HG03095 (cell line): Measurements from ENCODE around the gene SUPT5H.
A peak's percentile ranks its signal among the peaks of the same experiment; 100 is the strongest.
"Not testable (repeated sequence)": the region's sequence is repeated elsewhere in the genome, so short reads cannot be mapped to it uniquely, and the experiment has no call there.

Experiments
- ATAC-seq: cut with Tn5 transposase; IDR thresholded peaks from one replicate; pipeline ENCODE4 v1.9.1; 2021; ENCODE audit warnings: moderate library complexity; ENCODE audit not compliant: unreplicated experiment

Gene SUPT5H

DNA sequence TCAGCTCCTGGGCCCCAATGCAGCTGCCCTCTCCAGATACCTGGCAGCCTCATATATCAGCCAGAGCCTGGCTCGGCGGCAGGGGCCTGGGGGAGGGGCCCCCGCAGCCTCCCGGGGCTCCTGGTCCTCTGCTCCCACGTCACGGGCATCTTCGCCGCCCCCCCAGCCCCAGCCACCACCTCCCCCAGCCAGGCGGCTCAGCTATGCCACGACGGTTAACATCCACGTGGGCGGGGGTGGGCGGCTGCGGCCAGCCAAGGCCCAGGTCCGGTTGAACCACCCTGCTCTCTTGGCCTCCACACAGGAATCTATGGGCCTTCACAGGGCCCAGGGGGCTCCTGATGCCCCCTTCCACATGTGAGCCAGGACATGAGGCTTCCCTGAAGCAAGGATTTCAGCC, 20.4 kb upstream of the SUPT5H start:
- no peak for ATAC-seq

DNA sequence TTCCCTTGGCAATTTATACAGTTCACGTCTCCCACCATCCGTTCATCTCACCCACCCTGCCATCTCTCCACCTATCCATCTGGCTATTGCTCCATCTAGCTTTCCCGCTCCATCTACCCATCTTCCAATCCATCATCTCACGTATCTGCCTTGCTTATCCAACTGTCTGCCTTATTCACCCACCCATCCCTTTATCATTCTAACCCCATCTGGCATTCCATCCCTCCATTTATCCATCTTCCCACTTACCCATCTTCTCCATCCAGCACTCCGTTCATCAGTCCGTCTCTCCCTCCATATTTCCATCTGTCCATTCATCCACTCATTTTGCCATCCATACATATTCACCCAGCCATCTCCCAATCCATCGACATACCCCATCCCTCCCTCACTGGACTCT, 19.6 kb upstream of the SUPT5H start:
- no peak for ATAC-seq

DNA sequence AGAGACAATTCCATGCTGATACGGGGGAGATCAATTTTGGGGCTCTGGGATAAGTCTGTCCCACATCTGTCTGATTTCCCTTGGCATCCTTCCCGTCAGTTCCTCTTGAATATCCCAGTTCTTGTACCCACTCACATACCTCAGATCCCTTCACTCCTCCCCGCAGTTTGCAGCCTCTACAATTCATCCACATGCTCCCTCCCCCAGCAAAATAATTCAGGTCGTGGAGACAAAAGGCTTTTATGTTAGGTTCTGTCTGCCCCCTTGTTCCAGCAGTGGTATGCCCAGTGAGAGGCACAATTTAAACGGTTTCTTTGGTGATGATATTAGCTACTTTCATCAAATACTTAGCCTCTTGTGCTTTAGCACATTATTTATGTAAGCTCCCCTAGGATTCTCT, 19.2 kb upstream of the SUPT5H start:
- no peak for ATAC-seq

DNA sequence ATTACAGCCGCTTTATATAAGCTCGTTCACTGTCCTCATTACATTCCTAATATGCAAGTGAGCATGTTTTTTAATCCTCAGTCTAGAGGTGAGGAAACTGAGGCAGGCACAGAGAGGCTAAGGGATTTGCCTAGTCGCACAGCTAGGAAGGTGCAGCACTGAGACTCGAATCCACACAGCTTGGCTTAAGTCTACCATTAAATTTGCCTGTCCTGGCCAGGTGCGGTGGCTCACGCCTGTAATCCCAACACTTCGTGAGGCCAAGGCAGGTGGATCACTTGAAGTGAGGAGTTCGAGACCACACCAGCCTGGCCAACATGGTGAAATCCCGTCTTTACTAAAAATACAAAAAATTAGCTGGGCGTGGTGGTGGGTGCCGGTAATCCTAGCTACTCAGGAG, 17.7 kb upstream of the SUPT5H start:
- no peak for ATAC-seq

DNA sequence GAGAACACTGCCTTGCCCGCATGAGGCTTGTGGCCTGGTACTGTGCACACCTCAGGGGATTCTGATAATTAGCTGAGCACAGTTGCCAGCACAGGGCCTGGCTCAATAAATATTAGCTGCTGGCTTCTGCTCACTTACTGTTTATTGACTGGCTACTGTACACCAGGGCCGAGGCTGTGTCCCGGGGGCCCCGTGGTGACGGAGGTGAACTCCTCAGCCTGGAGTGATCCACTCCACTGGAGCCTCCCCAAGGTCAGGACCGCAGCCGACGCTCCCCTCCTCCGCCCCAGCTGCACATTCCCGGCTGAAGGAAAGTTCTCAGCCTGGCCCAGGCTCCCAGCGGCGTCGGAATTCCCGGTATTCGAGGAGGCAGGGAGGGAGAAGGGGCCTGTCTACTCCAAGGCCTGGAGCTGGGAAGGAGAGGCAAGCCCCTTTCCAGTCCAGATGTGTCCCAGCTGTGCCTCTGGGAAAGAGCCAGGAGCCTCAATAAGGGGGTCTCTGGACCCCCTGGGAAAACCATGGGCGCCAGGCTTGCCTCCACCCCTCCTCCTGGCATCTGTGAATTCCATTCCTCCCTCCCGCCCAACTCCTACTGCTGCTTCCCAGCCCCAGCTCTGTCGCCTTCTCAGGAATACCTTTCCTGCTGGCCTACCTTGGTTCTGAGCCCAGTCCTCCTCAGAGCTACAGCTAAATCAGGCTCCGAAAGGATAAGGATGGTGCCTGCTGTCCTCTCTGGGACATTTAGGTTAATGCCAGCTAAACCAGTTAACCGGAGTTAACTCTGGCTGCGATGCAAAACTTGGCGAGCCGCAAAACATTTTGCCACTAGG, 16.9 kb upstream of the SUPT5H start:
- ATAC-seq, result no peak

DNA sequence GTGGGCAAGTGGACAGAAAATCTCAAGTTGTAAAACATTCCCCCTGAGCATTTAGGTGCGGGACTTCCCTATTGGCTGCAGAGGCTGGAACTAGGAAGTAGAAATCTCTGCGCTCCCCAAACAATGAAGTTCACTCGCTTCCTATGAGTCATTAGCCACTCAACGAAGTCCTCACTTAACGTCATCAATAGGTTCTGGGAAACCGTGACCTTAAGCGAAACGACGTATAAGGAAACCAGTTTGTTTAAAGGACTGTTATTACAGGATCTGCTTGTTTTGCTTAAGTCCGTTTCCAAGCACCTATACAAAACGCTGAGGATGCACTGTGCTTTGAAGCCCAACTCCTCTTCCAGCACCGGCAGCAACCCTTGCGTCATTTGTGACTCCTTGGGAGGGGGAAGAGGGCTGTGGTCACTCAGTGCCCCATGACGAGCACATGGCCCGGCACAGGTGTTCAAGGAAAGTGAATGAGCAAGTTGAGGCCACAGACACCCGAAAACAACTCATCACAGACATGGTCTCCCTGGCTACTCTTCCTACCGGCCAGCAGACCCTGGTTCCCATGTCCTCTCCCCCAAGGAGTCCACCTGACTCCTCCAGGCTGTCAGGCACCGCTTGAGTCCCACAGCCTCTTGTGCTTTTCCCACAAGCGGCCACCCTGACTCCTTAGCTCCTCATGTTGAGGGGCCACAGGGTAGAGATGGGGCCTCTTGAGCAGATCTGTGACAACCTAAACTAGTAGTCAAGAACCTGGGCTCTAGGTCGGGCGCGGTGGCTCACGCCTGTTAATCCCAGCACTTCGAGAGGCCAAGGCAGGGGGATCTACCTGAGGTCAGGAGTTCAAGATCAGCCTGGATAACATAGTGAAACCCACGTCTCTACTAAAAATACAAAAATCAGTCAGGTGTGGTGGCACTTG, 14.4 kb upstream of the SUPT5H start:
- ATAC-seq, result no peak

DNA sequence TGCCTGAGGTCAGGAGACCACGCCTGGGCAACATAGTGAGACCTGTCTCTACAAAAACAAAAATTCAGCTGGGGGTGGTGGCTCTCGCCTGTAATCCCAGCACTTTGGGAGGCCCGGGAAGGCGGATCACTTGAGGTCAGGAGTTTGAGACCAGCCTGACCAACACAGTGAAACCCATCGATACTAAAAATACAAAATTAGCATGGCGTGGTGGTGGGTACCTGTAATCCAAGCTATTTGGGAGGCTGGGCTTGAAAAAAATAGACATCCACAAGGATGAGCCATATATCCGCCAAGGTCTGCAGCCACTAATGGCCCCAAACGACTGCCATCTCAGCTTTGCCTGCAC, 12.7 kb upstream of the SUPT5H start:
- no peak for ATAC-seq

DNA sequence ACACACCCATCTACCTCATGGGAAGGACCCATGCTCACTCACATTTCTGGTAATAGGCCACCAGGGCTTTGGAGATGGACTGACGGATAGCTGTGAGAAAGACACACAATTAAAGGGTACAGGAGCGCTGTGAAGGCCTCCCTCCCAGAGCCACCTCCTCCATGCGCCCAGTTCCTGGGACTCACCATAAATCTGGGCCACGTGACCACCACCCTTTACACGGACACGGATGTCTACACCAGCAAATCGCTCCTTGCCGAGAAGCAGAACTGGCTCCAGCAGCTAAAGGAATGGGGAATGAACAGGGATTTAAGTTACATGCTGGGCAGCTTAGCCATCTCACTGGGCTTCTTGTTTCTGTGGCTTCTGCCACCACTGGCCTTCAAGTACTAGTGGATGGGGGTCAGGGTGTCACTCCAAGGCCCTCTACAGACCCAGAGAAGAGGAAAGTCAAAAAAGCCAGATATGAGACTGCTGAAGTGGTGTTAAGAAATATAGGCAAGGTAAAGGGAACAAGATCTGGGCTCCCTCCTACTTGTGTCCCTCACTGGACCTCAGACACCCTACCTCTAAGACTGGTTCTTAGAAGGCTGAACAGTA, 11.8 kb upstream of the SUPT5H start:
- no peak for ATAC-seq

DNA sequence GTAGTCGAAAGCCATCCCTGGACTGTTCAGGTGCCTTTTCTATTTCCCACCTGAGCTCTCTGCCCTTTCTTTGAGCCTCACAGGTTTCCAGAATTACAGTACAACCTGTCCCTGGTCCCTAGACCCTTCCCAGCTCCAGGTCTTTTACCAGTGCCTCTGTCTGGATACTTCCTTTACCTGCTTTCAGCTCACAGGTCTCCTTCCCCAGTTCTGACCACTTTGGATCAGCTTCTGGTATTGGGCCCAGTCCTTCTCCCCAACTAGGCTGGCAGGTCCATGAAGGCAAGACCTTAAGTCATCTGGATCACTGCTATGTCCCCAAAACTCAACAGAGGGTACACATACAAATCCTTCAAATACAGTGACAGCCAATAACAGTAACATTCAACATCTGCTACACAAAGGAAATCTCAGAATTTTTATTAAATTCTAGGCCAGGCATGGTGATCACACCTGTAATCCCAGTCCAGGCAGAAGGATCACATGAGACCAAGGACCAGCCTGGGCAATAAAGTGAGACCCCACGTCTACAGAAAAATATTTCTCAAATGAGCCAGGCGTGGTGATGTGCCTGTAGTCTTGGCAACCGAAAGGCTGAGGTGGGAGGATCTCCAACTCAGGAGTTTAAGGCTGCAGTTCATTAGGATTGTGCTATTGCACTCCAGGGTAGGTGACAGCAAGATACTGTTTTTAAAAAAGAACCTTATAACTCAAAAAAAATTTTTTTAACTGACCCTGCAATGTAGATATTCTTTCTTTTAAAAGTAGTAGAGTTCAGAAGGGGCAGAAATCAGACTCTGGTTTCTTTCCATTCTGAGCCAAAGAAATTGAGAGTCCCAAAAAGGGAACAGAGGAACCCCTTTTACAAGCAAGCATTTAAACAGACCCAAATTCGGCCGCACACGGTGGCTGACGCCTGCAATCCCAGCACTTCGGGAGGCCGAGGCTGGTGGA, 11.0 kb upstream of the SUPT5H start:
- ATAC-seq, result no peak

DNA sequence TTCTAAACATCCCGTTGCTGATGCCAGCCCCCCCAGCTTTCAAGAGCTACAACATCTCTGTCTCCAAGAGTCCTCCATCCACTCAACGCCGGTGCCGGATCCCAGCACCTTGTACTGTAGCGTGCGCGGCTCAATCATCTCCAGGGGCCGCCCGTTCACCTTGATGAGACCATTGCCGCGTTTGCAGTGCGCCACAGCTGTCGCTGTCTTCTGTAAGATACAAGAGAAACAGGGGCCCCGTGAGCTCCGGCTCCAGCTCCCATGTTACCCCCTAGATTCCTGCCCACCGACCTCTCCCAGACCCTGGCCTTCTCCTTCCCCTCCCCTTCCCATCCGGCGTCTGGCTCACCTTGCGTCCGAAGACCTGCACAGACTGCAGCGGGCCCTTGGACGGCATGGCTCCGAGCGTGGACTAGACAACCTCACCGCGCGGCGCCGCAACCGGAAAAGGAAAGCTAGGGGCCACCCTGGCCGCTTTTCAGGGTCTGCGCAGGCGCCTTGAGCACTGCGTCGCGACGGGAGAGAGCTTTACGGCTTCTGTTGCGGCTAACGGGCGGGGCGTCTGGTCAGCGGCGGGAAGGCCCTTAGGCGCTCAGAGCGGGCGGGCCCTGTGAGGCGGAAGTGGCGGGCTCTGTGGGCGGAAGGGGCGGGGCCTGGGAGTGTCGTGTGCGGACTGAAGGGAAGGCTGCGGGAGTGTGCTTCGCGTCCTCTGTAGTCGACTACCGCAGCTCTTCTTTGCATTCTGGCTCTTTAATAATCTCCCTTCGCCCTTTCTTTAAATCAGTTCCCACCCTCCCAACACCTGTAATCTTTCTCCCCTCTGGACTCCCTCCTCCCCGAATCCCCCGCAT, 9.7 kb upstream of the SUPT5H start, which contains the start of gene RPS16:
Gene RPS16 (minus strand): TSS at position 451 of the 851 bp plus-strand sequence. CDS start 54 bp downstream, at position 397.
- peak; percentile 60 for ATAC-seq

DNA sequence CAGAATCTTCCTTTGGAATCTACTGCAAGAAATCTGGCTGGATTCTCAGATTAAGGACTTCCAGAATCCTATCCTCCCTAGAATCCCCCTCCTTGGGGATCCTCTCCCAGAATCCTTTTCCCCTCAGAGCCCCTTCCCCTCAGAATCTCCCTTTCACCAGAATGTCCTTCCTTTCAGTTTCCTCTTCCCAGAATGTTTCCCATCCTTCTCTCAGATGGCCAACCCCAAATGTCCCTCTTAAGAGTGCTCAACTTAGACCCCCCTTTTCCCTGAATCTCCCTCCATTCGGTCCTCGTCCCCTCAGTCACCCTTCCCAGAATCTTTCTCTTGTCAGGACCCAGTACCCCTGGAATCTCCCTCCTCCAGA, 9.0 kb upstream of the SUPT5H start:
- no peak for ATAC-seq

DNA sequence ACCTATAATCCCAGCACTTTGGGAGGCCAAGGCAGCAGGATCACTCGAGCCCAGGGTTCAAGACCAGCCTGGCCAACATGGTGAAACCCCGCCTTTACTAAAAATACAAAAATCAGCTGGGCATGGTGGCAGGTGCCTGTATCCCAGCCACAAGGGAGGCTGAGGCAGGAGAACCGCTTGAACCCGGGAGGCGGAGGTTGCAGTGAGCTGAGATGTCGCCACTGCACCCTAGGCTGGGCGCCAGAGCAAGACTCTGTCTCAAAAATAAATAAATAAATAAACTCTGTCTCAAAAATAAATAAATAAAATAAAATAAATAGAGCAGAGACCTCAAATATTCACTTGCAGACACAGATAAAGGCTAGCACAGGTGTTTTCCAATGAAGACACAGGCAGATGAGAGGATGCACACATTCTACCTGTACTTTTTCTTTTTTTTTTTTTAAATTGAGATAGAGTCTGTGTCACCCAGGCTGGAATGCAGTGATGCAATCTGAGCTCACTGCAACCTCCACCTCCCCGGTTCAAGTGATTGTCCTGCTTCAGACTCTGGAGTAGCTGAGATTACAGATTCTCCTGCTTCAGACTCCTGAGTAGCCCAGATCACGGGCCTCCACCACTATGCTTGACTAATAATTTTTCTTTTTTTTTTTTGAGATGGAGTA, 7.0 kb upstream of the SUPT5H start:
- ATAC-seq, result no peak

DNA sequence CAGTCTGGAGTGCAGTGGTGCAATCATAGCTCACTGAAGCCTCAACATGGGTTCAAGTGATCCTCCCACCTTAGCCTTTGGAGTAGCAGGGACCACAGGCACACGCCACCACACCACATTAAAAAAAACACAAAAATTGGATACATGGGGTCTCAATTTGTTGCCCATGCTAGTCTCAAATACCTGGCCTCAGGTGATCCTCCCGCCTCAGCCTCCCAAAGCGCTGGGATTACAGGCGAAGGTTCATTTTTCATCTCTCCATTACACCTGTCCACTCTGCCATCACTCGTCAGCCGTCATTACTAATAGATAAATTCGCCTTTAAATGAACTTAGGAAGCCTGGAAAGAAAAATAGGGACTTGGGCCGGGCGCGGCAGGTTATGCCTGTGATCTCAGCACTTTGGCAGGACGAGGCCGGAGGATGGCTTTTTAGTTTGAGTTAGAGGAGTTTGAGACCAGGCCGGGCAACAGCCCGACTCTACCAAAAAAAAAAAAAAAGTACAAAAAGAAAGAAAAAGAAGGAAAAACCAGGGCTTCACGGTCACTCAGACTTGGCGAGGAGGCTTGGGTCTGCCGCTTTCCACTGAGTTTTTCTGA, 685 bp upstream of the SUPT5H start:
- no peak for ATAC-seq

DNA sequence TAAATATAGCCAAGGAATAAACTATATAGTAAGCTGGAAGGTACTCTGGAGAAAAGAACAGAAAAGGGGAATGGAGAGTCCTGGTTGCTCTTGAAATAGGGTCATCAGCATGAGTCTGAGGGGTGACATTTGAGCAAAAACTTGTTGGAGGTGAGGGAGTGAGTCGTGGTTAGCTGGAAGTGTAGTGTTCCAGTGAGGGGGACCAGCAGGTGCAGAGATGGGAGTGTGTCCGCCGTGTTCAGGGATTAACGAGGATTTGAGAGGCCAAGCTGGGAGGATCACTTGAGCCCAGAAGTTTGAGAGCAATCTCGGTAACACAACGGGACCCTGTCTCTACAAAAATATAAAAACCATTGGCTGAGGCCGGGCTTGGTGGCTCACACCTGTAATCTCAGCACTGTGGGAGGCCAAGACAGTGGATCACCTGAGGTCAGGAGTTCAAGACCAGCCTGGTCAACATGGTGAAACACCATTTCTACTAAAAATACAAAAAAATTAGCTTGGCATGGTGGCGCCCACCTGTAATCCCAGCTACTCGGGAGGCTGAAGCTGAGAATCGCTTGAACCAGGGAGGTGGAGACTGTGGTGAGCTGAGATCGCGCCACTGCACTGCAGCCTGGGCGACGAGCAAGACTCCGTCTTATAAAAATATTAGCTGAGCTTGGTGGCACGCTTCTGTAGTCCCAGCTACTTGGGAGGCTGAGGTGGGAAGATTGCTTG, 1.1 kb downstream of the SUPT5H start:
- no peak for ATAC-seq

DNA sequence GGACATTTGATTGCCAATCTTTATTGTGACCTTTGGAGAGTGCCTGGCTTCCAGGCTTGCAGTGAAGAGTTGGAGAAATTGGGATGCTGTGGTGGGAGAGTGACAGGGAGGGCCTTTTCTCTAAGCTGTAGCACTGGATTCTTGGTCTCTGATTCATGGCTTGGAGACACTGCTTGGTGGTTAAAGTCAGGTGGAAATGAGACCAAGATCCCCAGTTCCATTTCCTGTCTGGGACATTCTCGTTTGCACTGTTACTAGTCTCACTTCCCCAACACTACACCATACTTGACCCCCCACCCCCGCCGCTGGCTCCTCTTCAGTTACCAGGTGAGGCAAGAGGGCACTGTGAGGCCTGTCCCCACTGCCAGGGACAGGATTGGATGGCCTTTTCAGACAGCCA, 2.9 kb downstream of the SUPT5H start:
- no peak for ATAC-seq

DNA sequence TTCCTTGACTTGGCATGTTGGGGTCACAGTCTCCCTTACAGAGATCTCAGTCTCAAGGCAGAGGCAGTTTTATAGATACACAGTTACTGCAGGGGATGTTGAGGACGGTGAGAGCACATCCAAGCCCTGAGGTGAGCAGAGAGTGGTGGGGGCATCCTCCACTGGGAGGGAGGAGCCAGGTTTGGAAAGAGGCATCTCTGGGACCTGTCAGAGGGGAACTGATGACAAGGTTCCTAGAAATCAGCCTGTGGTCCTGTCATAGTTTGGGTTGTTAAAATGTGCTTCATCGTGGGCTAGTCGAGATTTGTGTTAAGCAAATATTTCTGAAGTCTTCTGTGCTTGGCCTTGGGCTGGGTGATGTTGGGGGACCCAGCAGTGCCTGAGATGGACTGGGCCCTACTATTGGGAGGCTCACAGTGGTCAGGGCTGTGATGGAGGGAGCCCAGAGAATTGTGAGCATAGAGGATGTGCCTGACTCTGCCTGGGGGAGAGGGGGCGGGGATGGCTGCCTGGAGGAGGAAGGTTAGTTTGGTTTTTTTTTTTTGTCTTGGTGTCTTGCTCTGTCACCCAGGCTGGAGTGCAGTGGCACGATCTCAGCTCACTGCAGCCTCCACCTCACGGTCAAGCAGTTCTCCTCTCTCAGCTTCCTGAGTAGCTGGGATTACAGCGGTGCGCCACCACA, 3.9 kb downstream of the SUPT5H start:
- no peak for ATAC-seq

DNA sequence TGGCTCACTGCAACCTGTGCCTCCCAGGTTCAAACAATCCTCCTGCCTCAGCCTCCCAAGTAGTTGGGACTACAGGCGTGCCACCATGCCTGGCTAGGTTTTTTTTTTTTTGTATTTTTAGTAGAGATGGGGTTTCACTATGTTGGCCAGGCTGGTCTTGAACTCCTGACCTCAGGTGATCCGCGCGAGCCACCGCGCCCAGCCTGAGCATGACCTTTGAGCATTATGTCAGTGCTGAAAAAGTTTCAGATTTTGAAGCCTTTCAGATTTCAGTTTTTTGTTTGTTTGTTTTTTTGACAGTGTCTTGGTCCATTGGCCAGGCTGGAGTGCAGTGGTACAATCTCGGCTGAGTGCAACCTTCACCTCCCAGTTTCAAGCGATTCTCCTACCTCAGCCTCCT, 5.9 kb downstream of the SUPT5H start:
- ATAC-seq, result not testable (repeated sequence)

DNA sequence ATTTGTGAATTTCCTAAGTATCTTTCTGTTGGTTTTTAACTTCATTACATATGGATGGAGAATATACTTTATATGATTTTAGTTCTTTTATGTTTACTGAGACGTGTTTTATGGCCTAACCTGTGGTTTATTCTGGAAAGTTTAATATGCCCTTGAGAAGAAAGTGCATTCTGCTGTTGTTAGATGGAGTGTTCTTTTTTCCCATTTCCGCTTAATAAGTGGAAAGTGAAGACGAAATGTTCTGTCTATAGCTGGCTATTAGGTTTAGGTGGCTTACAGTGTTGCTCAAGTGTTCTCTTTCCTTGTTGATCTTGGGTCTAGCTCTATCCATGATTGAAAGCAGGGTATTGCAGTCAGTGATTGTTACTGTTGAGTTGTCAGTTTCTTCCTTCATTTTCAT, 18.0 kb downstream of the SUPT5H start:
- ATAC-seq, result no peak
